K562 (cell line): ENCODE results near the gene LCN12. TPM values are rescaled to one million over a fixed set of nuclear protein-coding genes. Genes with fewer than 3 reads are reported as not detected.

ENCODE experiments used
- ASH1L ChIP-seq: fragments of 450-650 bp; IDR thresholded peaks from 2 replicates; pipeline ENCODE4 v1.6.1; 2018; ENCODE audit warnings: borderline replicate concordance, mild to moderate bottlenecking, low read depth; ENCODE audit not compliant: partially characterized antibody
- CBX1 ChIP-seq: sonication (generic); IDR thresholded peaks from 2 replicates; pipeline ENCODE4 v1.6.1; 2016; ENCODE audit warnings: antibody characterized with exemption, low read depth, mild to moderate bottlenecking
- CCNT2 ChIP-seq: IDR thresholded peaks from 2 replicates; pipeline ENCODE4 v1.6.1; 2011; ENCODE audit warnings: borderline replicate concordance, low read depth, mild to moderate bottlenecking, moderate library complexity, mixed read lengths, low read length; ENCODE audit not compliant: insufficient read length; ENCODE audit errors: extremely low read depth
- CHD2 ChIP-seq: IDR thresholded peaks from 2 replicates; pipeline ENCODE4 v1.6.1; 2011; ENCODE audit warnings: low read depth, low read length
- CREM ChIP-seq: IDR thresholded peaks from 2 replicates; pipeline ENCODE4 v1.6.1; 2014; ENCODE audit warnings: antibody characterized with exemption, low read depth
- CXXC5 ChIP-seq: fragments of 250-450 bp; sonication (Bioruptor Pico); IDR thresholded peaks from 2 replicates; pipeline ENCODE4 v1.8.0; 2022; ENCODE audit warnings: inconsistent platforms, mild to moderate bottlenecking, moderate library complexity
- ESRRA ChIP-seq: fragments of 450-650 bp; IDR thresholded peaks from 2 replicates; pipeline ENCODE4 v1.6.1; 2014; ENCODE audit warnings: low read depth, mild to moderate bottlenecking, moderate library complexity, borderline replicate concordance
- FOSL1 ChIP-seq: fragments of 200-800 bp; sonication (Bioruptor generic); conservative IDR thresholded peaks from 2 replicates; pipeline ENCODE4 v1.6.1; 2016; ENCODE audit warnings: missing genetic modification characterization, missing compliant biosample characterization
- HMGN3 ChIP-seq: IDR thresholded peaks from 2 replicates; pipeline ENCODE4 v1.6.1; 2011; ENCODE audit warnings: borderline replicate concordance, low read depth, mild to moderate bottlenecking, mixed read lengths, low read length; ENCODE audit not compliant: insufficient read length; ENCODE audit errors: extremely low read depth
- MCM5 ChIP-seq: fragments of 450-650 bp; IDR thresholded peaks from 2 replicates; pipeline ENCODE4 v1.6.1; 2016; ENCODE audit warnings: low read depth
- NFE2L1 ChIP-seq: fragments of 450-650 bp; IDR thresholded peaks from 2 replicates; pipeline ENCODE4 v1.6.1; 2016; ENCODE audit warnings: missing genetic modification characterization, low read depth, mild to moderate bottlenecking, missing compliant biosample characterization, moderate library complexity, borderline replicate concordance
- SNRNP70 ChIP-seq: fragments of 200-400 bp; formaldehyde crosslinking; optimal IDR thresholded peaks from 2 replicates; pipeline ENCODE3; 2017; ENCODE audit warnings: low read depth, low read length
- TAF1 ChIP-seq: IDR thresholded peaks from 2 replicates; pipeline ENCODE4 v1.6.1; 2011; ENCODE audit warnings: mild to moderate bottlenecking, low read length, moderate library complexity; ENCODE audit not compliant: insufficient read depth, control insufficient read depth, severe bottlenecking; ENCODE audit errors: extremely low read depth
- THAP7 ChIP-seq: fragments of 250-450 bp; sonication (Bioruptor Pico); IDR thresholded peaks from 2 replicates; pipeline ENCODE4 v1.5.0; 2021
- THRAP3 ChIP-seq: fragments of 450-650 bp; IDR thresholded peaks from 2 replicates; pipeline ENCODE4 v1.6.1; 2016; ENCODE audit warnings: mild to moderate bottlenecking, inconsistent platforms, borderline replicate concordance
- TSC22D4 ChIP-seq: fragments of 450-650 bp; IDR thresholded peaks from 2 replicates; pipeline ENCODE4 v1.6.1; 2016; ENCODE audit warnings: missing genetic modification characterization, missing biosample characterization, control low read depth
- ZNF224 ChIP-seq: sonication (generic); formaldehyde crosslinking; IDR thresholded peaks from 2 replicates; pipeline ENCODE4 v1.8.0; 2022; ENCODE audit warnings: mild to moderate bottlenecking, missing genetic modification reagents
- ZNF398 ChIP-seq: fragments of 250-450 bp; sonication (Bioruptor Pico); IDR thresholded peaks from 2 replicates; pipeline ENCODE4 v1.8.0; 2021; ENCODE audit warnings: moderate library complexity, mild to moderate bottlenecking, inconsistent platforms
- ZNF561 ChIP-seq: fragments of 450-650 bp; formaldehyde crosslinking; conservative IDR thresholded peaks from 2 replicates; pipeline ENCODE4 v1.4.0; 2020; ENCODE audit warnings: mild to moderate bottlenecking, moderate library complexity
- ZNF717 ChIP-seq: fragments of 250-450 bp; sonication (Bioruptor Pico); IDR thresholded peaks from 2 replicates; pipeline ENCODE4 v1.5.0; 2021
- polyA plus RNA-seq, 8 experiments: library from polyadenylated mRNA; depleted of rRNA in 4 of 8; stranded (reverse) in 5 of 8; unstranded in 3 of 8; fragments of >200 nt; fragmentation: Nextera tagmentation in 2 of 8; fragmentation: Illumina TruSeq in 1 of 8; extraction: Ambion mirVana in 2 of 8; extraction: Trizol in 1 of 8; gene quantifications; 2 replicates each; pipeline versions ENCODE4 v1.2.1 to v1.2.3, GENCODE V29; 2011 to 2014; ENCODE audit warnings: inconsistent platforms in 1 of 8, missing spikeins in 1 of 8
- total RNA-seq, 7 experiments: library from RNA; depleted of rRNA in 6 of 7; stranded (reverse); fragments of >200 nt in 6 of 7; fragmentation: Illumina TruSeq in 2 of 7; extraction: Trizol in 2 of 7; gene quantifications; 2 replicates each; pipeline versions ENCODE4 v1.2.1 to v1.2.3, GENCODE V29; 2011 to 2021; ENCODE audit warnings: low replicate concordance in 1 of 7
- TF ChIP-seq, protein P1 (sequence below): fragments of 250-450 bp; sonication (Bioruptor Pico); IDR thresholded peaks from 2 replicates; pipeline ENCODE4 v1.5.0; 2020; ENCODE audit warnings: mild to moderate bottlenecking
- TF ChIP-seq, protein P2 (sequence below), 3 experiments: fragments of 200-800 bp in 1 of 3; sonication (Bioruptor generic) in 1 of 3; sonication (generic) in 1 of 3; formaldehyde crosslinking in 1 of 3; IDR thresholded peaks; 2 replicates each; pipeline versions ENCODE4 v1.6.1 to v1.8.0; 2016 to 2022; ENCODE audit warnings: mild to moderate bottlenecking in 2 of 3, missing compliant biosample characterization in 2 of 3, missing genetic modification characterization in 2 of 3, missing genetic modification reagents in 1 of 3

Gene LCN12
- total and polyA plus RNA-seq, 9 of the 15 experiments (the other 6 are each of a cell fraction or from before 2014, with no cell fraction given): 0.05 TPM; not detected in 8

GRCh38 chr9:136949817-136950655 is 2.0 kb upstream of the LCN12 start (continued):
- TF ChIP-seq HMGN3: peak; percentile 68
- no peak for TF ChIP-seq THAP7 (CRISPR knock-in tag)
- TF ChIP-seq CHD2: peak; percentile 89
- TF ChIP-seq FOSL1 (tag): 0 out of 2 replicates have a peak, but pooled peaks have one; percentile 15
- peak; percentile 40 for TF ChIP-seq CBX1
- peak; percentile 79 for TF ChIP-seq ASH1L
- TF ChIP-seq, protein P1, sequence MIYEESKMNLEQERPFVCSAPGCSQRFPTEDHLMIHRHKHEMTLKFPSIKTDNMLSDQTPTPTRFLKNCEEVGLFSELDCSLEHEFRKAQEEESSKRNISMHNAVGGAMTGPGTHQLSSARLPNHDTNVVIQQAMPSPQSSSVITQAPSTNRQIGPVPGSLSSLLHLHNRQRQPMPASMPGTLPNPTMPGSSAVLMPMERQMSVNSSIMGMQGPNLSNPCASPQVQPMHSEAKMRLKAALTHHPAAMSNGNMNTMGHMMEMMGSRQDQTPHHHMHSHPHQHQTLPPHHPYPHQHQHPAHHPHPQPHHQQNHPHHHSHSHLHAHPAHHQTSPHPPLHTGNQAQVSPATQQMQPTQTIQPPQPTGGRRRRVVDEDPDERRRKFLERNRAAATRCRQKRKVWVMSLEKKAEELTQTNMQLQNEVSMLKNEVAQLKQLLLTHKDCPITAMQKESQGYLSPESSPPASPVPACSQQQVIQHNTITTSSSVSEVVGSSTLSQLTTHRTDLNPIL (CRISPR knock-in tag): no peak
- no peak for TF ChIP-seq SNRNP70
- no peak for TF ChIP-seq NFE2L1
- no peak for TF ChIP-seq ZNF561 (CRISPR knock-in tag)
- TF ChIP-seq ZNF398 (CRISPR knock-in tag): no peak
- no peak for TF ChIP-seq THRAP3
- TF ChIP-seq ZNF224 (CRISPR knock-in tag): no peak
- peak; percentile 76 for TF ChIP-seq CXXC5 (CRISPR knock-in tag)
- no peak for TF ChIP-seq TSC22D4 (tag)
- TF ChIP-seq, protein P2, sequence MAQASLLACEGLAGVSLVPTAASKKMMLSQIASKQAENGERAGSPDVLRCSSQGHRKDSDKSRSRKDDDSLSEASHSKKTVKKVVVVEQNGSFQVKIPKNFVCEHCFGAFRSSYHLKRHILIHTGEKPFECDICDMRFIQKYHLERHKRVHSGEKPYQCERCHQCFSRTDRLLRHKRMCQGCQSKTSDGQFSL (CRISPR knock-in tag; IDR thresholded peaks at IDR 0.05): peak; percentile 94
- TF ChIP-seq, protein P2 (tag; IDR thresholded peaks at IDR 0.05): peak in 1 of 2 experiments; percentile 70; a peak in 2 of 4 replicates
- no peak for TF ChIP-seq MCM5
- peak; percentile 16 for TF ChIP-seq TAF1
- peak; percentile 15 for TF ChIP-seq CCNT2
- TF ChIP-seq ESRRA: 0 out of 2 replicates have a peak, but pooled peaks have one; percentile 20
- TF ChIP-seq CREM: peak; percentile 65
- no peak for TF ChIP-seq ZNF717 (CRISPR knock-in tag)
